Endothelial cell (in vitro differentiated cells): ENCODE results near the gene KCNH6. TPM values are rescaled to one million over a fixed set of nuclear protein-coding genes. Genes with fewer than 3 reads are reported as not detected.

Experiments used
- DNase-seq: peaks from one replicate; pipeline ENCODE4 v3.0.0; 2021; ENCODE audit warnings: low spot score
- H3K27ac Mint-ChIP-seq: one replicate; pipeline ENCODE4 v1.8.0; 2021; ENCODE audit warnings: mixed read lengths, inconsistent platforms; ENCODE audit not compliant: unreplicated experiment
- H3K27me3 Mint-ChIP-seq: one replicate; pipeline ENCODE4 v1.8.0; 2021; ENCODE audit warnings: mild to moderate bottlenecking, moderate library complexity, mixed read lengths, inconsistent platforms; ENCODE audit not compliant: unreplicated experiment
- H3K36me3 Mint-ChIP-seq: one replicate; pipeline ENCODE4 v1.8.0; 2021; ENCODE audit warnings: mild to moderate bottlenecking, low read depth, mixed read lengths, inconsistent platforms; ENCODE audit not compliant: unreplicated experiment
- H3K4me1 Mint-ChIP-seq: one replicate; pipeline ENCODE4 v1.8.0; 2021; ENCODE audit warnings: mild to moderate bottlenecking, mixed read lengths, inconsistent platforms; ENCODE audit not compliant: unreplicated experiment
- H3K4me3 Mint-ChIP-seq: one replicate; pipeline ENCODE4 v1.8.0; 2021; ENCODE audit warnings: mild to moderate bottlenecking, mixed read lengths, inconsistent platforms; ENCODE audit not compliant: unreplicated experiment
- H3K9me3 Mint-ChIP-seq: one replicate; pipeline ENCODE4 v1.8.0; 2021; ENCODE audit warnings: mixed read lengths, inconsistent platforms; ENCODE audit not compliant: unreplicated experiment
- CTCF ChIP-seq: fragments of 200-600 bp; sonication (generic); IDR thresholded peaks from one replicate; pipeline ENCODE4 v1.5.0; 2021; ENCODE audit warnings: antibody characterized with exemption; ENCODE audit not compliant: unreplicated experiment
- total RNA-seq: library from RNA; stranded (reverse); fragmentation: NEBNext Ultra II Directional; extraction: Animal tissue kit (Norgen Biotek cat#: 25700); gene quantifications from one replicate; pipeline ENCODE4 v1.2.1, GENCODE V29; 2021; ENCODE audit not compliant: unreplicated experiment

The KCNH6 gene
- total RNA-seq, 1 donor from 2014 or later = 18.6 TPM

GRCh38 chr17:63543822-63544420 lies 20.8 kb downstream of the KCNH6 start:
- H3K4me3 Mint-ChIP-seq = no peak overlapping the region
- no peak for DNase-seq
- TF ChIP-seq CTCF = no peak
- H3K27ac Mint-ChIP-seq = no peak overlapping the region
- peaks cover 15% of the 10 kb centered on the region for H3K36me3 Mint-ChIP-seq
- H3K27me3 Mint-ChIP-seq = peaks cover 8% of the 10 kb centered on the region
- H3K4me1 Mint-ChIP-seq = peaks cover 3% of the 10 kb centered on the region
- H3K9me3 Mint-ChIP-seq = no peaks in the 10 kb centered on the region

- H3K4me1 Mint-ChIP-seq = peaks cover 1% of the 10 kb centered on the region
- H3K27me3 Mint-ChIP-seq = peaks cover 3% of the 10 kb centered on the region
- no peak for DNase-seq
- no peak for TF ChIP-seq CTCF
- H3K36me3 Mint-ChIP-seq = peaks cover 10% of the 10 kb centered on the region
- H3K4me3 Mint-ChIP-seq = no peak overlapping the region
- no peak overlapping the region for H3K27ac Mint-ChIP-seq
- H3K9me3 Mint-ChIP-seq = no peaks in the 10 kb centered on the region
These were observed 21.5 kb downstream of the KCNH6 start for GRCh38 chr17:63544467-63545301.

- peaks cover 9% of the 10 kb centered on the region for H3K36me3 Mint-ChIP-seq
- peaks cover 2% of the 10 kb centered on the region for H3K4me1 Mint-ChIP-seq
- no peak for DNase-seq
- H3K27me3 Mint-ChIP-seq = peaks cover 3% of the 10 kb centered on the region
- H3K4me3 Mint-ChIP-seq = no peak overlapping the region
- H3K9me3 Mint-ChIP-seq = no peaks in the 10 kb centered on the region
- no peak for TF ChIP-seq CTCF
- H3K27ac Mint-ChIP-seq = no peak overlapping the region
These were observed 23.3 kb downstream of the KCNH6 start for GRCh38 chr17:63546308-63547082.

GRCh38 chr17:63547083-63547523 lies 23.9 kb downstream of the KCNH6 start:
- Mint-ChIP-seq H3K27ac (no peak overlapping the region), H3K36me3 (peaks cover 9% of the 10 kb centered on the region), H3K9me3 (no peaks in the 10 kb centered on the region), H3K4me1 (peaks cover 6% of the 10 kb centered on the region), H3K4me3 (no peak overlapping the region), H3K27me3 (peaks cover 3% of the 10 kb centered on the region)
- DNase-seq = no peak
- no peak for TF ChIP-seq CTCF
